Esophagus muscularis mucosa (tissue), 3 donors: ENCODE measurements around the gene OSBPL1A.

Source experiments
- CTCF ChIP-seq, 3 experiments: fragments of 200-600 bp in 2 of 3; fragments of 450-650 bp in 1 of 3; sonication (generic) in 2 of 3; IDR thresholded peaks; one replicate each; pipeline ENCODE4 v1.5.1; 2017 to 2019; ENCODE audit warnings: antibody characterized with exemption in 3 of 3, mild to moderate bottlenecking in 2 of 3, moderate library complexity in 1 of 3
- POLR2A ChIP-seq: fragments of 450-650 bp; IDR thresholded peaks from one replicate; pipeline ENCODE4 v1.6.1; 2017; ENCODE audit warnings: antibody characterized with exemption, moderate library complexity, mild to moderate bottlenecking, low read depth

- no peak for TF ChIP-seq POLR2A
- no peak for TF ChIP-seq CTCF (IDR thresholded peaks at IDR 0.05)
Observed at GRCh38 chr18:24306201-24306600, 91.4 kb downstream of the OSBPL1A start.
